ENCODE data around the gene LST1.

The LST1 gene

GRCh38 chr6:31632279-31632946 is 46.3 kb downstream of the LST1 start:
- no peak overlapping the region for H3K4me3 ChIP-seq (ENCODE audit: low read length)
- DNase-seq (ENCODE audit: low read depth, low spot score) = no peak

GRCh38 chr6:31633447-31633846 is 47.4 kb downstream of the LST1 start:
- DNase-seq (ENCODE audit: low read depth, low spot score) = no peak
- H3K4me3 ChIP-seq (ENCODE audit: low read length) = no peak overlapping the region

GRCh38 chr6:31634131-31634530 is 48.1 kb downstream of the LST1 start:
- DNase-seq (ENCODE audit: low read depth, low spot score) = no peak
- no peak overlapping the region for H3K4me3 ChIP-seq (ENCODE audit: low read length)

DNA sequence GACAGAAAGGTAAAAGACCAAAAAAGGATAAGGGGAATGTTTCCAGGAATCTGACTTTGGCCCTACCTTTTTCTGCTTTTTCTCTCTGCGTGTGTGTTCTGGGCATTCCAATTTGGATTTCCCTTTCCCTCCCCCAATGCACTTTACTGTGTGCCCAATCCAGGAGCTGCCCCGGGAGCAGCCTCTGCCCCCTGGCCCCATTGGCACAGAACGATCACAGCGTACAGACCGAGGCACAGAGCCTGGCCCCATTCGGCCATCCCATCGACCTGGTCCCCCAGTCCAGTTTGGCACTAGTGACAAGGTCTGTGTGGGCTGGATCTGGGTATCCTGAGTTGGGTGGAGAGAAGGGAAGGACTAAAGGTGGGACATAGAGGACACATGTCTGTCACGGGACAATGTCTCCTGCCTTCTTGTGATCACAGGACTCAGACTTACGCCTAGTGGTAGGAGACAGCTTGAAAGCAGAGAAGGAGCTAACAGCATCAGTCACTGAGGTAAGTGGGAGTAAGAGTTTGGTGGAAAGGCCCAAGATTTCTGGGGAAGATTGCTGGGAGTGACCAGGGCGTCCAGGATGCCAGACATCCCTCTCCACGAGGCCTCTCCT is 49.0 kb downstream of the LST1 start:
- H3K4me3 ChIP-seq (ENCODE audit: low read length) = no peak overlapping the region
- DNase-seq (ENCODE audit: low read depth, low spot score) = no peak

- no peak for DNase-seq (ENCODE audit: low read depth, low spot score)
- no peak overlapping the region for H3K4me3 ChIP-seq (ENCODE audit: low read length)
Measured at GRCh38 chr6:31636698-31637596, 50.9 kb downstream of the LST1 start.
